ENCODE data around the gene CRYAB. TPM values are rescaled to one million over a fixed set of nuclear protein-coding genes. Genes with fewer than 3 reads are reported as not detected.

The CRYAB gene
- polyA plus RNA-seq, 1 experiment: 76.7 TPM

- ChIA-PET POLR2A (interaction anchor here (0.6 kb wide), 1 partner anchor 32 kb away, joined by 3 read pairs; no protein-coding TSS in a partner anchor), CTCF (interaction anchor here (0.6 to 3.4 kb wide), 12 partner anchors 9 to 138 kb away, joined by 3 to 39 read pairs (median 4); partner anchors contain the start of gene DIXDC1)
Observed at GRCh38 chr11:111878385-111878848, 33.2 kb downstream of the CRYAB start.

DNA sequence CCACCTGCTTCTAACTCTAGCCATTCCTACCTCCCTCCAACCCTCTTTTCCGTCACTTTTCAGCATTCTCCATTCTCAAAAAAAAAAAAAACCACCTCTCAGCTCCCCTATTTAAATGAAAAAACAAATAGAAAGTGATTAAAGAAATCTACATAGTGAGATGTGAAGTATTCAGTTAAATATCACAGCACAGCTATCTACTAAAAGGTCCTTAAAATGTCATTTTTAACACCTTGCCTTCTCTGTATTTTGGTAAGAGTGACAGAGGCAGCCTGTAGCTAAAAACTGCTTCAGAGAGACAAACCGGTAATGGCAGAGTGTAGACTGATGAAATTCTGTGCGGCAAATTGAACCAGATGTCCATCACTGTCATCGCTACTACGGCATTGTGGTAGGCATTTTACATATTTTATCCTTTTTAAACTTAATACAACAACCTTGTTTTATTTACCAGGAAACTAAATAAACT is 39.8 kb downstream of the CRYAB start:
- H3K4me3 ChIP-seq (ENCODE audit: low read depth, low read length): peak overlapping the region; percentile 85
- ChIA-PET POLR2A (interaction anchor here (0.7 kb wide), 1 partner anchor 118 kb away, joined by 12 read pairs; no protein-coding TSS in a partner anchor), CTCF (interaction anchor here (0.8 to 2.2 kb wide), 11 partner anchors 13 to 267 kb away, joined by 3 to 11 read pairs (median 5); no protein-coding TSS in a partner anchor)
- TF ChIP-seq, protein P1, sequence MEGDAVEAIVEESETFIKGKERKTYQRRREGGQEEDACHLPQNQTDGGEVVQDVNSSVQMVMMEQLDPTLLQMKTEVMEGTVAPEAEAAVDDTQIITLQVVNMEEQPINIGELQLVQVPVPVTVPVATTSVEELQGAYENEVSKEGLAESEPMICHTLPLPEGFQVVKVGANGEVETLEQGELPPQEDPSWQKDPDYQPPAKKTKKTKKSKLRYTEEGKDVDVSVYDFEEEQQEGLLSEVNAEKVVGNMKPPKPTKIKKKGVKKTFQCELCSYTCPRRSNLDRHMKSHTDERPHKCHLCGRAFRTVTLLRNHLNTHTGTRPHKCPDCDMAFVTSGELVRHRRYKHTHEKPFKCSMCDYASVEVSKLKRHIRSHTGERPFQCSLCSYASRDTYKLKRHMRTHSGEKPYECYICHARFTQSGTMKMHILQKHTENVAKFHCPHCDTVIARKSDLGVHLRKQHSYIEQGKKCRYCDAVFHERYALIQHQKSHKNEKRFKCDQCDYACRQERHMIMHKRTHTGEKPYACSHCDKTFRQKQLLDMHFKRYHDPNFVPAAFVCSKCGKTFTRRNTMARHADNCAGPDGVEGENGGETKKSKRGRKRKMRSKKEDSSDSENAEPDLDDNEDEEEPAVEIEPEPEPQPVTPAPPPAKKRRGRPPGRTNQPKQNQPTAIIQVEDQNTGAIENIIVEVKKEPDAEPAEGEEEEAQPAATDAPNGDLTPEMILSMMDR (IDR thresholded peaks at IDR 0.05; ENCODE audit: insufficient read depth, low read depth, low read length): no peak
- no peaks in the 10 kb centered on the region for H3K27me3 ChIP-seq (ENCODE audit: control insufficient read depth, insufficient read depth, low read length)
- H3K36me3 ChIP-seq (ENCODE audit: control insufficient read depth, insufficient read depth, low read length): peaks cover 3% of the 10 kb centered on the region
- DNase-seq (ENCODE audit: low read depth): no peak

More at GRCh38 chr11:111878385-111878848, 33.2 kb downstream of the CRYAB start:
- Histone ChIP-seq H3K27me3 (ENCODE audit: control insufficient read depth, insufficient read depth, low read length) (no peaks in the 10 kb centered on the region), H3K4me3 (ENCODE audit: low read depth, low read length) (peak overlapping the region; percentile 62), H3K36me3 (ENCODE audit: control insufficient read depth, insufficient read depth, low read length) (no peaks in the 10 kb centered on the region; the same call in 1 of the 2 replicates)
- TF ChIP-seq, protein P1 (IDR thresholded peaks at IDR 0.05; ENCODE audit: insufficient read depth, low read depth, low read length): no peak
- no peak for DNase-seq (ENCODE audit: low read depth)

DNA sequence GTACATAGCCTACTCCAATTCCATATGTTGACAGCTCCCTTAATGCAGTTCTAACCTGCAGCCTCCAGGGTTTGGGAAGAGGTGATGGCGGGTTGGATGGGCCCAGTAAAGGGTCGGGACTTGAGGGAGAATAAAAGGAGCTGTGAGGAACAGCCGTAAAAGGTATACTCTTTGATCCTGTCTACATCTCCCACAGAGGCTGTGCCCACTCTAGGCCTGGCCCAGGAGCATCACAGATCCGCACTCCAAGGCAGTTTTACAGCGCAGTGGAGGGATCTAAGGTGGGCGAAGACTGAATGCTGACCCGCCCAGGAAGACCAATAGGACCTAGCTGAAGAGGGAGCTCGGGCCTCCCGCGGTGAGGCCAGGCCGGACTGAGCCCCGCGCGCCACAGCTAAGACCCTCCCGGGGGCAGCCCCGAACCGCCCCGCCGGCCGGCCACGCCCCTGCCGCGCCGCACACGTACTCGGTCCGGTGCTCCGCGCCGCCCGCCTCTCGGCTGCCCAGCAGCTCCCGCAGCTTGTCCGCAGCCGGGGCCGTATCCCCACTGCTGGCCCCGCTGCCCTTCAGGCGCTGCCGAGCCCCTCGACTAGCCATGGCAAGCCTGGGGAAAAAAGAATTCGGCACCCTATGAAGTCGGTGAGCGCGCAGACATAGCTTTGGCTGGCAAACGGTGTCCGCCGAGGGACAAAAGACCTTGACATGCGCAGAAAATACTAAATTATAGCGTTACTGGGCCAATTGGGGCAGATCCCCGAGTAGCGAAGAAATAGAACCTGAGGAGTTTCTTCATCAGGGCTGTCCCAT is 40.5 kb downstream of the CRYAB start, which contains the start of gene ALG9:
Gene ALG9, minus strand, starts transcription at position 696 of the 807 bp plus-strand sequence. Its CDS starts 99 bp downstream, at position 597.
- DNase-seq (ENCODE audit: low read depth): no peak
- no peaks in the 10 kb centered on the region for H3K27me3 ChIP-seq (ENCODE audit: control insufficient read depth, insufficient read depth, low read length)
- CTCF ChIA-PET: interaction anchor here (0.6 to 2.2 kb wide), 19 partner anchors 9 to 266 kb away, joined by 3 to 11 read pairs (median 4); partner anchors contain the start of gene CFAP68
- H3K36me3 ChIP-seq (ENCODE audit: control insufficient read depth, insufficient read depth, low read length): peaks cover 3% of the 10 kb centered on the region
- POLR2A ChIA-PET: no interaction called here
- TF ChIP-seq, protein P1 (IDR thresholded peaks at IDR 0.05; ENCODE audit: insufficient read depth, low read depth, low read length): peak; percentile 49
- H3K4me3 ChIP-seq (ENCODE audit: low read depth, low read length): peak within 1 kb of the TSS; percentile 85

- H3K27me3 ChIP-seq (ENCODE audit: control insufficient read depth, insufficient read depth, low read length): no peaks in the 10 kb centered on the region
- peak overlapping the region; percentile 85 for H3K4me3 ChIP-seq (ENCODE audit: low read depth, low read length)
- TF ChIP-seq, protein P1 (IDR thresholded peaks at IDR 0.05; ENCODE audit: insufficient read depth, low read depth, low read length): no peak
- DNase-seq (ENCODE audit: low read depth): no peak
- peaks cover 3% of the 10 kb centered on the region for H3K36me3 ChIP-seq (ENCODE audit: control insufficient read depth, insufficient read depth, low read length)
- ChIA-PET POLR2A (no interaction called here), CTCF (interaction anchor here (0.6 to 2.2 kb wide), 15 partner anchors 9 to 266 kb away, joined by 3 to 11 read pairs (median 4); partner anchors contain the start of gene CFAP68)
Observed at GRCh38 chr11:111870522-111870885, 41.1 kb downstream of the CRYAB start.

DNA sequence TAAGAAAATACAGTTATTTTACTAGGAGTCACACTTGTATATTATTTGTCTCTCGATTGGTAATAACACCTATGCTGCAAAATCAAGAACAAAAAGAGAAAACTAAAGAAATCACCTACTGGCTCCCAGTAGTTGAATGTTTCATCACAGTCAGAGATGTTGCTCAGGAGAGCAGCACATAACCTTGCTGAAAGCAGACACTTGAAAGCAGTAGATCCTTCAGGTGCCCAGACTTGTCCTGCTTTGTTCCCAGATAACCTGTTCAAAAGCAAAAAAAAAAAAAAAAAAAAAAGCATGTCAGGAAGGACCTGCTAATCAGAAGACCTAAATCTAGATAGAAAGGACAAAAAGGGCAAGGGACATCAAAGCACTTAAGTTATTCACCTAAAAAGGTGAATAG is 41.5 kb downstream of the CRYAB start:
- ChIA-PET POLR2A (no interaction called here), CTCF (interaction anchor here (0.6 to 2.2 kb wide), 11 partner anchors 9 to 265 kb away, joined by 3 to 9 read pairs (median 4); partner anchors contain the start of gene CFAP68)
- H3K4me3 ChIP-seq (ENCODE audit: low read depth, low read length): no peak overlapping the region
- TF ChIP-seq, protein P1 (IDR thresholded peaks at IDR 0.05; ENCODE audit: insufficient read depth, low read depth, low read length): no peak
- H3K36me3 ChIP-seq (ENCODE audit: control insufficient read depth, insufficient read depth, low read length): peaks cover 3% of the 10 kb centered on the region
- no peak for DNase-seq (ENCODE audit: low read depth)
- no peaks in the 10 kb centered on the region for H3K27me3 ChIP-seq (ENCODE audit: control insufficient read depth, insufficient read depth, low read length)
